Measurements from ENCODE around the gene ESRRA. TPM values are rescaled to one million over a fixed set of nuclear protein-coding genes. Genes with fewer than 3 reads are reported as not detected.

The ESRRA gene
- 22.3 and 26.5 TPM in 2 replicates for total RNA-seq

GRCh38 chr11:64305075-64305690 is at the start of gene ESRRA:
Gene ESRRA, plus strand, starts transcription at chr11:64305524. Its CDS starts 1,656 bp downstream, at chr11:64307180.

GRCh38 chr11:64284048-64284961 is 21.0 kb upstream of the ESRRA start, which contains the start of gene BAD:
Gene BAD, minus strand, starts transcription at chr11:64284665. Its CDS starts 297 bp downstream, at chr11:64284368.

DNA sequence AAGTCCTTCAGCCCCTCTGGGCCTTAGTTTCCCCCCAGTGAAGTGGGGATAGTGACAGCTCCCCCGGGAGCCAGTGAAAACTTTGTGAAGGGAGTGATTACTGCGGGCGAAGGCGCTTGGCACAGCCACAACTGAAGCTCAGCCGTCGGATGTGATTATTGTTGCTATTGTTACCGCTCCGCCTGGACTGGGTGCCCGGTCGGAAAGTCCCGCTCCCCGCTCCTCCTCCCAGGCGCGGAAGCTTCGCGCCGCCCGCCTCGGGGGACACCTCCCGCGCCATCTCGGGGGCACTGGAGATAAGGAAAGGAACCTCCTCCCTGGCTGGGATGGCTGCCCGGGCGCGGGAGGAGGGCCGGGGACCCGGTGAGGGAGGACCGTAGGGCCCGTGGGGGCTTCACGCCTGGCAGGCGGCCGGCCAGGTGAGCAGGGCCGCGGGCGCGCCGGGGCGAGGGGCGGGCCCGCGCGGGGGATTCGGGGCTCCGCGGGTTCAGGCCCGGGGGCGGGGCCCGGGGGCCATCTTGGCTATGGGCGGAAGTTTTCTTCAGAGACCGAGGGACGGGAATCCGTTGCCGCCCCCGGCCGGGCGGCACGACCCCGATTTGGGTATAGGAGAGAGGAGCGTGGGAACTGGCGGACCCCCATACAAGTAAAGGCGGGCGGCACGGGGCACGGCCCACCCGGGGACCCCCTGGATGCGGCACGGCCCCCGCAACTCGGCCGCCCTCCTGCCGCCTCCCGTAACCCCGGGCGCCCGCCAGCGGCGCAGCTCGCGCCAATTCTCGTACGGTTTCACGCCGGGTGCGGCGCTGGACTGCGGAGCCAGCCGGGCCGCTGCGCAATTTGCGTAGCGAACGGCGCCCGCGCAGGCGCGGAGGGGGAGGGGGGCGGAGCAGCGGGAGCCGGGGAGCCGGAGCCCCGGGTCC is 20.1 kb upstream of the ESRRA start, which contains the start of gene GPR137:
GPR137 (plus strand) TSS at position 887 of the 923 bp plus-strand sequence. CDS start 677 bp downstream, outside the sequence.

GRCh38 chr11:64291262-64291751 is 14.0 kb upstream of the ESRRA start, which contains the start of gene KCNK4:
Gene KCNK4, plus strand, starts transcription at chr11:64291302. Its CDS starts 1,717 bp downstream, at chr11:64293019.

GRCh38 chr11:64299847-64300648 is 5.3 kb upstream of the ESRRA start, which contains the start of gene CATSPERZ:
Gene CATSPERZ, plus strand, starts transcription at chr11:64300358. Its CDS starts 53 bp downstream, at chr11:64300411.

DNA sequence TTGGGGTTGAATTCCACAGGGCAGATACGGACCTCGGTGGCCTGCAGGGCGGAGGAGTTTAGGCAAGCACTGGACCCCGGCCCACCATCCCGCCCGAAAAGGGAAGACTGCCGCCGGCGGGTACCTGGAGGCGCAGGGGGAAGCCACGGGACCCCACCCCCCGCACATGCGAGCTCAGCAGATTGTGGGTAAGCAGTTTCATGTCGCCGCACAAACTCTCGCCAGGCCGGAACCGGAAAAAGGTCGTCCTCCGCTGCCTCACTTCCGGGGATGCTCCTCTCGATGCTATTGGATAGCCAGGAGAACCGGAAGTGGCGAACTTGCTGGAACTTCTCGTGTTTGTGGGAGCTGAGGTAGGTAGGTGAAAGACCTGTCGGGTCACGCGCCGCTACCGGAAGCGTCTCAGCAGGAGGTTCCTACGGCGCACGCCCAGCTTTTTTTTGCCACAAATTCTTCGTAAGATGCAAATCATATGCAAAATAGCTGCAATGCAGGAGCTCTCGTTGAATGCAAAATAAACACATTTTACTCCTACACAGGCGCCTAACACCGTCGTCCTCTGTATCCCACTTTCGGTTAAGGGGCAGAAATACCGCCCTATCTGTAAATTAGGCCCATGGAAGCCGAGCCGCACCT is 12.1 kb downstream of the ESRRA start, which contains the start of gene TRMT112:
TRMT112 (minus strand) TSS at position 235 of the 636 bp plus-strand sequence; CDS start at position 202, 33 bp downstream.

GRCh38 chr11:64317961-64318765 is 12.8 kb downstream of the ESRRA start, which contains the start of gene PRDX5:
Gene PRDX5, plus strand, starts transcription at chr11:64318121. Its CDS starts 95 bp downstream, at chr11:64318216.

DNA sequence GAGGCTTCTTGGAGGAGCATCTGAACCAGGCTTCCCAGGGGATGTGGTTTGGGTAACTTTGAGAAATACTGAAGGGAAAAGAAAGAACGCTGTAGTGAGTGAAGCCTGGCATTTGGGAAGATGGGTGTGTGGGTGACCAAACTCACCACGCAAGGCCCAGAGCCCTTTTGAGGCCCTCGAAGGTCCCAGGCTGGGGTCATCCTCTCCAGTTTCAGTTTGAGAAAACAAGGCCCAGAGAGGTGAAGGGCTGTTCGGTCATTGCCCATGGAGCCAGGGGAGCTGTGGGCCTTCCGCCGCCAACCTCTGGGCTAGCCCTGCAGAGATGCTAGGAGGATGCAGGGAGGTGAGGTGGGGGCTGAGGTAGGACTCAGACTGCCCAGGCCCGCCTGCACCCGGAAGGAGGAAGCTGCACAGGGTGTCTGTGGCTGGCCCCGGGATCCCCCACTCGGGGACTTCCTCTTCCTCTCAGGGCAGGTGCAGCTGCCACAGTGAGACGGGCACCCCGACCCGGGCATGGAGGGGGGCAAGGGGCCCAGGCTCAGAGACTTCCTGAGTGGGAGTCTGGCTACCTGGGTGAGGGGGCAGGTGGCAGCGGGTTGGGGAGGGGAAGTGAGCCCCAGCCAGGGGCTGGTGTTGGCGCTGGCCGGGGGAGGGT is 34.6 kb downstream of the ESRRA start, which contains the start of gene CCDC88B:
CCDC88B (plus strand) TSS at position 451 of the 655 bp plus-strand sequence; CDS start at position 514, 63 bp downstream.

GRCh38 chr11:64358907-64359711 is 53.8 kb downstream of the ESRRA start, which contains the start of gene RPS6KA4:
Gene RPS6KA4, plus strand, starts transcription at chr11:64359162. Its CDS starts 74 bp downstream, at chr11:64359236.

Other genes starting within 250 kb of the ESRRA start
- 15.9 and 17.7 TPM in 2 replicates for gene MACROD1, start 139.4 kb upstream of the ESRRA start, total RNA-seq
- gene STIP1, start 119.4 kb upstream of the ESRRA start, total RNA-seq, result 91.6 and 122 TPM in 2 replicates
- 1.4 and 2.0 TPM in 2 replicates for gene FERMT3, start 98.8 kb upstream of the ESRRA start, total RNA-seq
- 40.5 and 40.7 TPM in 2 replicates for gene TRPT1, start 79.3 kb upstream of the ESRRA start, total RNA-seq
- 48.2 and 52.0 TPM in 2 replicates for gene NUDT22, start 79.2 kb upstream of the ESRRA start, total RNA-seq
- 8.2 and 13.0 TPM in 2 replicates for gene DNAJC4, start 75.0 kb upstream of the ESRRA start, total RNA-seq
- gene VEGFB, start 70.9 kb upstream of the ESRRA start, total RNA-seq, result 13.1 and 24.4 TPM in 2 replicates
- 97.4 and 139 TPM in 2 replicates for gene FKBP2, start 64.4 kb upstream of the ESRRA start, total RNA-seq
- 115 and 130 TPM in 2 replicates for gene PPP1R14B, start 58.6 kb upstream of the ESRRA start, total RNA-seq
- gene PLCB3, start 54.0 kb upstream of the ESRRA start, total RNA-seq, result 23.8 and 31.5 TPM in 2 replicates
- 53.1 and 58.2 TPM in 2 replicates for gene BAD, start 20.9 kb upstream of the ESRRA start, total RNA-seq
- 6.7 and 8.5 TPM in 2 replicates for gene GPR137, start 19.7 kb upstream of the ESRRA start, total RNA-seq
- gene KCNK4, start 14.2 kb upstream of the ESRRA start, total RNA-seq, result not detected in 2 replicates
- not detected in 2 replicates for gene CATSPERZ, start 5.2 kb upstream of the ESRRA start, total RNA-seq
- gene TRMT112, start 12.0 kb downstream of the ESRRA start, total RNA-seq, result 240 and 298 TPM in 2 replicates
- gene PRDX5, start 12.6 kb downstream of the ESRRA start, total RNA-seq, result 402 and 434 TPM in 2 replicates
- 1.6 and 1.7 TPM in 2 replicates for gene CCDC88B, start 34.7 kb downstream of the ESRRA start, total RNA-seq
- gene RPS6KA4, start 53.6 kb downstream of the ESRRA start, total RNA-seq, result 24.7 and 28.3 TPM in 2 replicates